OCI-LY1 (cell line): ENCODE measurements around the gene TSSK3.

ENCODE experiments used
- H2AFZ ChIP-seq: fragments of 200-600 bp; sonication (generic), shearing (Covaris generic); 2 replicates; pipeline ENCODE4 v1.6.0; 2014; ENCODE audit warnings: antibody characterized with exemption, mild to moderate bottlenecking, low read length
- H3F3A ChIP-seq: fragments of 200-600 bp; sonication (generic), shearing (Covaris generic); 2 replicates; pipeline ENCODE4 v1.6.0; 2014; ENCODE audit warnings: mild to moderate bottlenecking, antibody characterized with exemption, low read length, moderate library complexity; ENCODE audit not compliant: insufficient read depth
- H3K27ac ChIP-seq: fragments of 200-600 bp; sonication (generic); 2 replicates; pipeline ENCODE4 v1.5.1; 2014; ENCODE audit warnings: low read length, mixed run types, mild to moderate bottlenecking, low read depth; ENCODE audit not compliant: poor library complexity, severe bottlenecking
- H3K27me3 ChIP-seq: fragments of 200-600 bp; sonication (generic); 2 replicates; pipeline ENCODE4 v1.6.0; 2014; ENCODE audit warnings: antibody characterized with exemption, mild to moderate bottlenecking, low read length, moderate library complexity; ENCODE audit not compliant: insufficient read depth
- H3K36me3 ChIP-seq: fragments of 200-600 bp; sonication (generic); 2 replicates; pipeline ENCODE4 v1.6.1; 2014; ENCODE audit warnings: mild to moderate bottlenecking, antibody characterized with exemption, low read length, moderate library complexity, mixed read lengths; ENCODE audit not compliant: insufficient read depth
- H3K4me1 ChIP-seq: fragments of 200-600 bp; sonication (generic); 2 replicates; pipeline ENCODE4 v1.5.1; 2014; ENCODE audit warnings: mild to moderate bottlenecking, low read length, moderate library complexity; ENCODE audit not compliant: insufficient read depth, severe bottlenecking
- H3K4me2 ChIP-seq: fragments of 200-600 bp; sonication (generic), shearing (Covaris generic); 2 replicates; pipeline ENCODE4 v1.6.1; 2014; ENCODE audit warnings: low read length
- H3K4me3 ChIP-seq: fragments of 200-600 bp; sonication (generic); 2 replicates; pipeline ENCODE4 v1.5.1; 2014; ENCODE audit warnings: low read length, low read depth, mild to moderate bottlenecking, mixed read lengths; ENCODE audit not compliant: poor library complexity, severe bottlenecking
- H3K79me2 ChIP-seq: fragments of 200-600 bp; shearing (Covaris generic); 2 replicates; pipeline ENCODE4 v1.6.1; 2016; ENCODE audit warnings: mixed run types, low read length, mixed read lengths; ENCODE audit not compliant: insufficient read depth
- H3K9ac ChIP-seq: fragments of 200-600 bp; sonication (generic), shearing (Covaris generic); 2 replicates; pipeline ENCODE4 v1.6.1; 2014; ENCODE audit warnings: mild to moderate bottlenecking, low read length, mixed read lengths
- H3K9me2 ChIP-seq: fragments of 200-600 bp; sonication (generic), shearing (Covaris generic); 2 replicates; pipeline ENCODE4 v1.6.1; 2014; ENCODE audit warnings: low read depth, mild to moderate bottlenecking, low read length, mixed read lengths
- H3K9me3 ChIP-seq: fragments of 200-600 bp; shearing (Covaris generic); 2 replicates; pipeline ENCODE4 v1.6.1; 2014; ENCODE audit warnings: low read length, mixed read lengths
- H4K20me1 ChIP-seq: fragments of 200-600 bp; sonication (generic), shearing (Covaris generic); 2 replicates; pipeline ENCODE4 v1.6.0; 2016; ENCODE audit warnings: mild to moderate bottlenecking, low read length; ENCODE audit not compliant: insufficient read depth
- EZH2 ChIP-seq: fragments of 200-600 bp; sonication (generic), shearing (Covaris generic); IDR thresholded peaks from 2 replicates; pipeline ENCODE4 v1.8.0; 2017; ENCODE audit warnings: borderline replicate concordance, mixed run types, mild to moderate bottlenecking, antibody characterized with exemption, low read length, moderate library complexity, mixed read lengths
- TF ChIP-seq, protein P1 (sequence below): fragments of 200-600 bp; sonication (generic), shearing (Covaris generic); IDR thresholded peaks from 2 replicates; pipeline ENCODE4 v1.5.1; 2017; ENCODE audit warnings: mild to moderate bottlenecking, antibody characterized with exemption, low read length, moderate library complexity, mixed read lengths

Gene TSSK3

GRCh38 chr1:32404946-32405345 is 42.6 kb downstream of the TSSK3 start:
- Histone ChIP-seq H3K79me2 (no peaks in the 10 kb centered on the region), H3K27me3 (peaks cover 9% of the 10 kb centered on the region; the same call in 1 of the 2 replicates), H3K9me3 (no peaks in the 10 kb centered on the region), H3K4me3 (no peak overlapping the region), H3K9me2 (no peaks in the 10 kb centered on the region), H3K36me3 (no peaks in the 10 kb centered on the region), H3K27ac (no peak overlapping the region), H3K4me2 (no peak overlapping the region), H3K4me1 (no peaks in the 10 kb centered on the region), H2AFZ (no peak overlapping the region), H4K20me1 (no peaks in the 10 kb centered on the region), H3F3A (no peaks in the 10 kb centered on the region), H3K9ac (no peak overlapping the region)
- TF ChIP-seq, protein P1, sequence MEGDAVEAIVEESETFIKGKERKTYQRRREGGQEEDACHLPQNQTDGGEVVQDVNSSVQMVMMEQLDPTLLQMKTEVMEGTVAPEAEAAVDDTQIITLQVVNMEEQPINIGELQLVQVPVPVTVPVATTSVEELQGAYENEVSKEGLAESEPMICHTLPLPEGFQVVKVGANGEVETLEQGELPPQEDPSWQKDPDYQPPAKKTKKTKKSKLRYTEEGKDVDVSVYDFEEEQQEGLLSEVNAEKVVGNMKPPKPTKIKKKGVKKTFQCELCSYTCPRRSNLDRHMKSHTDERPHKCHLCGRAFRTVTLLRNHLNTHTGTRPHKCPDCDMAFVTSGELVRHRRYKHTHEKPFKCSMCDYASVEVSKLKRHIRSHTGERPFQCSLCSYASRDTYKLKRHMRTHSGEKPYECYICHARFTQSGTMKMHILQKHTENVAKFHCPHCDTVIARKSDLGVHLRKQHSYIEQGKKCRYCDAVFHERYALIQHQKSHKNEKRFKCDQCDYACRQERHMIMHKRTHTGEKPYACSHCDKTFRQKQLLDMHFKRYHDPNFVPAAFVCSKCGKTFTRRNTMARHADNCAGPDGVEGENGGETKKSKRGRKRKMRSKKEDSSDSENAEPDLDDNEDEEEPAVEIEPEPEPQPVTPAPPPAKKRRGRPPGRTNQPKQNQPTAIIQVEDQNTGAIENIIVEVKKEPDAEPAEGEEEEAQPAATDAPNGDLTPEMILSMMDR = no peak
- no peak for TF ChIP-seq EZH2

DNA sequence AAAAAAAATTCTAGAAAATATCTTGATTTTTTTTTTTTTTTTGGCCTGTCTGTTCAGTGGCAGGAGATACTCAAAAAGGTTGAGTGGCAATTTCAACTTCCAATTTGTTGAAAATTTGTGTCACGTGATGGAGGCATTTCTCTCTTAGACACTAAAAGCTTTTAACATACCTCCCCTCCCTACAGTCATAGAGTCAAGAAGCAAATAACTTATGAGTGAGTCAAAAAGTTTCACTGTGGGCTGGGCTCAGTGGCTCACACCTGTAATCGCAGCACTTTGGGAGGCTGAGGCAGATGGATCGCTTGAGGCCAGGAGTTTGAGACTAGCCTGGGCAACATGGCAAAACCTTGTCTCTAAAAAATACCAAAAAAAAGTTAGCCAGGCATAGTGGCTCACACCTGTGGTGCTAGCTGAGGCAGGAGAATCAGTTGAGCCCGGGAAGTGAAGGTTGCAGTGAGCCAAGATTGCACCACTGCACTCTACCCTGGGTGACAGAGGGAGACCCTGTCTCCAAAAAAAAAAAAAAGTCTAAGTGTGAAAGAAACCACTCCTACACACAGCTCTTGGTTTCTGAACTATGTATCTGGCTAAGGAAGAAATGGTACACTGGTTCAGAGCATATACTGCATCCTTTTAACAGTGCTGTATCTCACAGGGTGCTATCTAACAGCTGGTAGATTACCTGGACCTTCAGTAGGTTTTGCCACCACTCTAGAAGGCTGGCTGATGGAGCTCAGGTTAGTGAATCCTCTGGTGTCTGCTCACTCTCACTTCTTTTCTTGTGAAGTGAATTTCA is 43.5 kb downstream of the TSSK3 start:
- no peaks in the 10 kb centered on the region for H3K79me2 ChIP-seq
- no peak overlapping the region for H3K4me2 ChIP-seq
- TF ChIP-seq, protein P1 = no peak
- no peak for TF ChIP-seq EZH2
- no peak overlapping the region for H3K4me3 ChIP-seq
- H3K9me2 ChIP-seq = no peaks in the 10 kb centered on the region
- H3K9me3 ChIP-seq = no peaks in the 10 kb centered on the region
- H3K9ac ChIP-seq = no peak overlapping the region
- no peaks in the 10 kb centered on the region for H3K4me1 ChIP-seq
- no peak overlapping the region for H3K27ac ChIP-seq
- peaks cover 9% of the 10 kb centered on the region; the same call in 1 of the 2 replicates for H3K27me3 ChIP-seq
- H3K36me3 ChIP-seq = no peaks in the 10 kb centered on the region
- no peaks in the 10 kb centered on the region for H3F3A ChIP-seq
- no peaks in the 10 kb centered on the region for H4K20me1 ChIP-seq
- H2AFZ ChIP-seq = no peak overlapping the region

GRCh38 chr1:32406629-32407111 is 44.3 kb downstream of the TSSK3 start:
- Histone ChIP-seq H3K9me2 (no peaks in the 10 kb centered on the region), H3K27me3 (peaks cover 9% of the 10 kb centered on the region; the same call in 1 of the 2 replicates), H3K4me1 (no peaks in the 10 kb centered on the region), H3K4me3 (no peak overlapping the region), H3K79me2 (no peaks in the 10 kb centered on the region), H3F3A (no peaks in the 10 kb centered on the region), H3K27ac (no peak overlapping the region), H2AFZ (no peak overlapping the region), H3K36me3 (no peaks in the 10 kb centered on the region), H3K9me3 (no peaks in the 10 kb centered on the region), H3K4me2 (no peak overlapping the region), H3K9ac (no peak overlapping the region), H4K20me1 (no peaks in the 10 kb centered on the region)
- TF ChIP-seq, protein P1 = no peak
- no peak for TF ChIP-seq EZH2
